GM21515 (cell line): ENCODE data around the gene CLSTN2.

ENCODE experiments used
- ATAC-seq: cut with Tn5 transposase; IDR thresholded peaks from one replicate; pipeline ENCODE4 v1.9.1; 2021; ENCODE audit not compliant: unreplicated experiment

CLSTN2 gene

GRCh38 chr3:140440446-140440845 lies 505.5 kb downstream of the CLSTN2 start:
- ATAC-seq, result no peak

- no peak for ATAC-seq
These were observed 506.0 kb downstream of the CLSTN2 start for GRCh38 chr3:140441006-140441405.

- no peak for ATAC-seq
These were observed 507.6 kb downstream of the CLSTN2 start for GRCh38 chr3:140442621-140443020.

- no peak for ATAC-seq
These were observed 508.1 kb downstream of the CLSTN2 start for GRCh38 chr3:140443073-140443472.

GRCh38 chr3:140443806-140444205 lies 508.8 kb downstream of the CLSTN2 start:
- ATAC-seq, result no peak

DNA sequence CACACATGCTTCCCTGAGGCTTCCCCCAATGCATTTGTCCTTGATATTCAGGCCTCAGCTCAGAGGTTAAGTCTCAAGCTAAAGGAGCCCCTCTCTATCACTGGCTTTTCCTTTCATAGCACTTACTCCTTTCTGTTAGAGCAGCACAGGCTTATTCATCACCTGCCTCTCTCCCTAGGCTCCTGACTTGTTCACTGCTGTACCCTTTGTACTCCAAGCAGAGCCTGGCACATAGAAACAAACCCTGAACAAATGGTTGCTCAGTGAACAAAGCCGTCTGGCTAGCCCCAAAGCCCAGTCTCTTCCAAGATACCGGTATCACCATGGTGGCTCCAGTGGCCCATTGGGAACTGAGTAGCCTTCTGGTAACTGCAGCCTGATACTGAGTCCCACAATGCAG lies 511.7 kb downstream of the CLSTN2 start:
- no peak for ATAC-seq

DNA sequence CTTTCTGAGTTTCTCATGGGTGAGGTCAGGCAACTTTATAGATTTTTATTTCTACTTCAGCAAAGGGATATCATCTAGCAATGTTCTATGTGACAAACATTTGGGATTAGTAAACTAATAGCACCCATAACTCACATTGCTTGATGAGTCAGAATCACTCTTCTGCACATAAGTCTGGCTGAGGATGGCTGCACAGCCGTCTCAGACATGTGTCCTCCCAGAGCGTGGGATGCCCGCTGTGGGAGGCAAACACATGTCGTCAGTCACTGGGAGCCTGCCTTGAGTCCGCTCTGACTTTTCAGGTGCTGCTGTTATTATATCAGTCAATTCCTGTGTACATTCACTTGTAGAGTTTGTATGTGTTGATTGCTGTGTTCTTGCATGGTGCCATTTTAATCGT lies 512.2 kb downstream of the CLSTN2 start:
- no peak for ATAC-seq

DNA sequence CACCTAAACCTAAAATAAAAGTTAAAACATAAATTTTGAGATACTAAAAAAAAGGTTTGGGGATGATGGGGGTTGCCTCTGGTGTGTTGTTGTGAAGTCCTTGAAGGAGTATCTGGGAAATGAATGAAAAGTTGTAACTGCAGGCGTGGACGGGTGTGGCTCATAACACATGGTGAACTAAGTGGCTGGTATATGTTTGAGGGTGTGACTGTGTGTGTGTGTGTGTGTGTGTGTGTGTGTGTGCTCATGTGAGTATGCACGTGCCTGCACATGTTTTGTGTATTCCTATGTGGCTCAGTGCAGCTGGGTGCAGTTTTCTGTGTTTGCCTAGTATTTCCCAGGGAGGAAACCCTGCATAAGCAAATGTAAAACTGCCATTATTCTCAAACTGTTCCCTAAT lies 513.0 kb downstream of the CLSTN2 start:
- no peak for ATAC-seq

DNA sequence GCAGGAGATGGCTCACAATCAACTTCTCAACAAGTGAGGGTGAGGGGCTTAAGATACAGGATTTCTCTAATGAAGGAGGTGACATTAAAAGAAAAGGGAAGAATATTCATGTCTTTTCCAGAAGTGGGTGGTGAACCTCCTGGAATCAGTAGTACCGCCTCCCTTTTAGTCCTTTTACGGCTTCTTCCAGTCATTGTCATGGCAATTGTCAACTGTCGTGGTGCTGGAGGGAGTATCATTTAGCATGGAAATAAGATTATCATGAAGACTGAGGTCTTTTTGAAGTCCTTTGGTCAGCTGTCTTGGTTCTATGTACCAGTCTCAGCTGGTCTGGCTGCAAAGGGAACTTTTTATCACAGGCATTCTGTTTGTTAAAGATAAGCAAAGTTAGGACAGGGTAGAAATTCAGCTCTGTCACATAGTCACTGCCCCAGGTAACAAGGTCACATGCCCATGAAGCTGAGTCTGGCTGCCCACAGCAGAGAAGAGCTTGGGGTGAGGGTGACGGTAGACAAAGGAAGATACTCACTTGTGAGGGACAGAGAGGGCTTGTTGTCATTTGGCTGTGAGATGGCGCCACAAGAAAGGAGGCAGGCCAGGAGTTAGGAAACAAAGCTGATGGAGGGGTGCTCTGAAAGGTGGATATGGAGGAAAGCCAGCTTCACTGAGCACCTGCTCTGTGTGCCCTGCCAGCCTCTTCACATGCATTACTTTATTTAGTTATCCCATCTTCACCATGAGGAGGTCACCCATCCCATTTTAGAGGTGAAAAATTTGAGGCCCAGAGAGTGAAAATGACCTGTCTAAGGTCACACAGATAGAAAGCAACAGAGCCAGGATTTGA lies 514.6 kb downstream of the CLSTN2 start:
- ATAC-seq, result no peak

DNA sequence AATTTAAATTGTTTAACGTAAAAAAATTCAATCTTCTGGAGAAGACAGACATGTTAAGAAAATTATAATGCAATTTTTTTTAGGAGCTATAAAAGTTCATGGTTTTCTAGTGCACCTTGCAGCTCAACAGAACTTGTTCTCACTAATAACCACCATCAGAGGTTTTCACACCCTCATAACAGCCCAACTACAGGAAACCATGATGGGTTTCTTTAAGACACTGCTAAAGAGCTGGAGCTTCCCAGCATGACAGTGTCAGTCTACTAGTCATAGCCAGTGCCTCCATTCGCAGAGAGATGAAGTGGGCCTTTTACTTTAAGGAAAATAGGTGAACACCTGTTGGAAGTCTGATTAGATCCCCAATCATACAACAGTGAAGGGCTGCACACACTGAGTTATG lies 518.8 kb downstream of the CLSTN2 start:
- ATAC-seq, result no peak

DNA sequence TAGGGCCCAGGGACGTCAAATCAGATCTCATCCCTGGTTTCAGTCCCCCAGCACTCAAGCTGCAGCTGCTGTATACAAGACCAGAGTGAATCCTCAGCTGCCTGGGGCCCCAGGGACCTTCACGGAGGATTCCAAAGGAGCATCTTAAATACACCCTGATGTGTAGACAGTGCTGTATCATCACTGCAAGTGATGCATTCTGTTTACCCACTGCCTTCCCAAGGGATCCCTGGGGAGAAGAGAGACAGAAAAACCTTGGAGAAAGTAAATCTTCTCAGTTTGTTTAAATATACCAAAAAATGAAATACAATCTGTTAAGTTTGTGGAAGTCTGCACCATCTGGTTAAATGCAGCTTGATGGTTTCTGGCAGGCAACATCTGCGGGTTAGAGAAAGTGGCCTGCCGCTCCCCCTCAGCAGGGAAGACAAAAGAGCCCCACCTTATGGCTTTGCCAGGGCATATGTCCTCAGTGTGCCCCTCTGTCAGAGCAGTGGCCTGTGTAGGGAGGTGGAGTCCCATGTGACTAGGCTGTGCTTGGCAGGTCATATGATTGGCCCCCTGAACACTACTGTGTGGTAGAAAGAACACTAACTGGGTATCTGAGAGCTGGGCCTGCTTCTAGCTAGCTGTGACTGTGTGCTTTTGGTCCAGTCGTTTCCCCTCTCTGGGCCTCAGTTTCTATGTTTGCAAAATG lies 520.7 kb downstream of the CLSTN2 start:
- no peak for ATAC-seq

- no peak for ATAC-seq
These were observed 522.0 kb downstream of the CLSTN2 start for GRCh38 chr3:140456974-140457373.

- no peak for ATAC-seq
These were observed 524.5 kb downstream of the CLSTN2 start for GRCh38 chr3:140459462-140459861.

DNA sequence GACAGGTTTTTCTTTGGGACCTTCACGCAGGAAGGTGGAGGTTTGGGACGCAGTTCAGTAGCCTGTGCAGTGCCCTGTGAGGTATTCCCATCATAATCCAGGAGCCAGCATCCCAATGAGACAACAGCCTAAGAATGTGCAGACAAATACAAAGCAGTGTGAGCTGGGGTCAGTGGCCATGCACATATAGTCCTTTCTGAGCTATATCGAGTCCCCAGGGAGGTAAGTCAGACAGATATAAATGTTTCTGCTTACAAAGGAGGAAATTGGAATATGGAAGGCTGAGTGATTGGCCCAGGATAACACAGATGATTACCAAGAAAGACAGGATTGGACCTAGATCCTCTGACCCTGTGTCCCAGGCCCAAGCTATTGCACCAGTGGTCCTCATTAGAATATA lies 526.3 kb downstream of the CLSTN2 start:
- ATAC-seq, result no peak

DNA sequence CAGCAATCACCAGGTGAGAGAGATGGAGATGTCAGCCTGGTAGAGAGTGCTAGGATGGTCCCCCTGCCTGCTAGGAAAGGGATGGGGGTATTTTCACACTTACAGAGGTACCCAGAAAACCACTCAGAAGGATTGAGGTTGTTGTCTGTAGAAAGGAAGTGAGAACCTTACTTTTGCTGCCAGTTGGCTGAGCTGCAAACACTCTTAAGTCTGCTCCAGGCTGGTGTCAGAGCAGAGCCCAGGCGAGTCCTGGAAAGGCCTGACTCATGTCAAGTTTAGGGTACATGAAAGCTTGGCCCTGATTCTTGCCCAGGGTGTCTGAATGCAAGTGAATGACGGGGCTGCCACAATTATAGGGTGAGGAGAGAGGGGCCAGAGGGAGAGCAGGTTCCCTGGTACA lies 528.4 kb downstream of the CLSTN2 start:
- no peak for ATAC-seq

DNA sequence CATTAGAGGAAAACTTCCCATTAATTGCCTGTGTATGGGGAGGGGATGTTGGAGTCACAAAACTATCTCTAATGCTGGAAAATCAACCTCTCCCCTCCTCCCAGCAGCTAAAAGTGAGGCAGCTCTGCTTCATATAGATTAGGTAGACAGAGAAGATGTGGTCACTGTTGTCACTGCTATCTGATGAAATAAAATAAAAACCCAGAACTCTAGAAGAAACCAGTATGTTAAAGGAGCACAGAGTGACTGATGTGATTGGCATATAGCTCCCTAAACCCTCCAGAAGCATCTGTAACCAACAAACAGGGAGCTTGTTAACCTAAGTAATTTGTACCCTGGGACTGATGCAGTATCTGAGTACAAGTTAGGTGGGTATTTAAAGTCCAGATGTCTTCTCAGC lies 531.0 kb downstream of the CLSTN2 start:
- no peak for ATAC-seq

DNA sequence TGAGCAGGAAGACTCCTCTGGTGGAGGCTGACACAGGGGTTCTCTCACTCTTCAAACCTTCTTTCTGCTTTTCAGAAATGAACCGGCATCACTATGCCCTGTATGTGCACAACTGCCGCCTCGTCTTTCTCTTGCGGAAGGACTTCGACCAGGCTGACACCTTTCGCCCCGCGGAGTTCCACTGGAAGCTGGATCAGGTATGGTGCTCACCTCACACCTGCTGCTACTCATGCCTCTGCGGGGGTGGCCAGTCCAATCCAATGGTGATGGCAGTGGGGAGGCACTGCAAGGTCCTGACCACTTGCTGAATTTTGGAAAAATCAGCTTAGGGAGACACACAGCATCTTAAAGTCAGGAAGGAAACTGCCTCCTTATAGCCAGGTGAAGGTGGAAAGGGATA lies 531.5 kb downstream of the CLSTN2 start:
- no peak for ATAC-seq

DNA sequence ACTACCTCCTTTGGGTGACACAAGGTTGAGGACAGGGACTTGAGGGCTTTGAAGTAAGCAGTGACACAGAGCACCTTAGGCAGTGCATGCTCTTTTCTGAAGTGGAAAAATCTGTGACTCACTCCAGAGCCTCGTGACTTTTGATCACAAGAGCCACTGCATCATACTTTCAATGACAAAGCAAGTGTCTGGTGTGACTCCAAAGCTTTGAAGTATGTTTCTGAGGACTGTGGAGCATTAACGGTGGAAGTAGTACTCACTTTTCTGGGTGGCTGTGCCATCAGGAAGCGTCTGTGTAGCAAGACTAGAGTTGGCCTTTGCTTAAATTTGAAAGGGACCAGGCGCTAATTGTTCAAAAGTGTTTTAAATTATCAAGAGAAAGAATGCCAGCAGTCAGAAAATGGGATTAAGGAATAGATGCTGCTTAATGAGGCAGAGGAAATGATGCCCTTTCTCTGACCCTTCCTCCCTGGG lies 532.2 kb downstream of the CLSTN2 start:
- no peak for ATAC-seq

DNA sequence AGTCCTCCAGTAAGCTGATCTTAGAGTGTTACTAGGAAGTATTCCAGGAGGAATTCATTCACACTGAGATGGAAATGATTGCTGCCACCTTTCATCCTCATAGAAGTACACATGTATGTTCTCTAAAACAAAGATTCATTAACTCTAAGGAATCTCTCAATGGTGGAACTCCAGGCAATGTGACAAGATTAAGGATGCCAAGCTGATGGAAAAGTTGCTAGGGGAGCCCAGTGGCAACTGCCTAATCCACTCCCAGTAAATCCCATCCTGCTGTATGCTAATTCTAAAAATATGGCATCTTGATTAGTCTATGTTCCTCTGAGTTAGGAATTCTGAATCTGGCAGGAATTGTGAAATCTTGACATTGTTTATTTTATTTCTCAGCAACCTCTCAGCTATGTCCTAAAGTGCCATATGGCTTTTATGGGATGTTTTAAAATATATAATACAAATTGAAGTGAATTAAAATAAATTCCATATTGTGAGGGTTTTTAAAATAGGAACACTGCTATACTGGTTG lies 532.9 kb downstream of the CLSTN2 start:
- no peak for ATAC-seq

DNA sequence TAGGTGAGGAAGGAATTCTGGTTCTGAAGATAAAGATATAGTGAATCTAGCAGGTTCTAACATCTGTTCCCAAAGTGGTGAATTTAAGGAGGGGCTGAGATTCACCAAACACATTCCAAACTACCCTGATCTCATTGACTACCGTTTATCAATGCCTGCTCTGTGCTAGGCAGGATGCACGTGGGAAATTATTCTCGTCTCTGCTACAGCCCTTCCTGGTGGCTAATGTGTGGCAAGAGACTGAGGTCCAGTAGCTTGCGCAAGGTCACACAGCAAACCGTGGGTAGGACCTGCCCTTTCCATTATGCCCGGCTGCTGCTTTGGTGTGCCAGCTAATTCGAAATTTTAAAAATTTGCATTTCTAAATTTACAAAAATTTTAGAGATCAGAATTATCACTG lies 533.4 kb downstream of the CLSTN2 start:
- no peak for ATAC-seq

- no peak for ATAC-seq
These were observed 534.5 kb downstream of the CLSTN2 start for GRCh38 chr3:140469491-140469890.

GRCh38 chr3:140470211-140470610 lies 535.2 kb downstream of the CLSTN2 start:
- ATAC-seq, result no peak
